ENCODE data around the gene CAMTA1. TPM values are rescaled to one million over a fixed set of nuclear protein-coding genes. Genes with fewer than 3 reads are reported as not detected.

Gene CAMTA1
- total and polyA plus RNA-seq, 4 donors: 90.5 to 236 (median 195) TPM

- peaks cover 2% of the 10 kb centered on the region for H3K27me3 ChIP-seq (ENCODE audit: control insufficient read depth, insufficient read depth, low read length)
- no peak overlapping the region for H3K27ac ChIP-seq (ENCODE audit: low read depth, low read length)
- H3K9me3 ChIP-seq (ENCODE audit: control insufficient read depth, insufficient read depth, low read length): no peaks in the 10 kb centered on the region
- DNase-seq (ENCODE audit: low read depth in 4 of 6, low spot score in 6 of 6): no peak
- no CpG with 5 or more reads among the region's 1 CpG for WGBS (ENCODE audit: insufficient coverage)
- H3K36me3 ChIP-seq (ENCODE audit: control insufficient read depth, insufficient read depth, low read length): no peaks in the 10 kb centered on the region
- H3K4me3 ChIP-seq (ENCODE audit: low read depth, low read length): no peak overlapping the region
- H3K4me1 ChIP-seq (ENCODE audit: control insufficient read depth, insufficient read depth, low read length): no peaks in the 10 kb centered on the region
These were observed 28.8 kb upstream of the CAMTA1 start for GRCh38 chr1:6756457-6756856.

GRCh38 chr1:6757719-6758435, 27.4 kb upstream of the CAMTA1 start:
- H3K36me3 ChIP-seq (ENCODE audit: control insufficient read depth, insufficient read depth, low read length): no peaks in the 10 kb centered on the region
- H3K27me3 ChIP-seq (ENCODE audit: control insufficient read depth, insufficient read depth, low read length): peaks cover 2% of the 10 kb centered on the region
- no peak overlapping the region for H3K27ac ChIP-seq (ENCODE audit: low read depth, low read length)
- WGBS (ENCODE audit: insufficient coverage): 68% methylated on average over 14 of the region's 25 CpGs
- no peaks in the 10 kb centered on the region for H3K4me1 ChIP-seq (ENCODE audit: control insufficient read depth, insufficient read depth, low read length)
- DNase-seq (ENCODE audit: low read depth in 4 of 6, low spot score in 6 of 6): peak in 2 of 6 donors; percentile 4 to 38
- no peaks in the 10 kb centered on the region for H3K9me3 ChIP-seq (ENCODE audit: control insufficient read depth, insufficient read depth, low read length)
- H3K4me3 ChIP-seq (ENCODE audit: low read depth, low read length): no peak overlapping the region

GRCh38 chr1:6761196-6761737, 24.0 kb upstream of the CAMTA1 start:
- no peaks in the 10 kb centered on the region for H3K9me3 ChIP-seq (ENCODE audit: control insufficient read depth, insufficient read depth, low read length)
- H3K36me3 ChIP-seq (ENCODE audit: control insufficient read depth, insufficient read depth, low read length): no peaks in the 10 kb centered on the region
- no peak overlapping the region for H3K4me3 ChIP-seq (ENCODE audit: low read depth, low read length)
- no peaks in the 10 kb centered on the region for H3K4me1 ChIP-seq (ENCODE audit: control insufficient read depth, insufficient read depth, low read length)
- peak in 1 of 6 donors; percentile 82 for DNase-seq (ENCODE audit: low read depth in 4 of 6, low spot score in 6 of 6)
- 80% methylated on average over 1 of the region's 9 CpGs for WGBS (ENCODE audit: insufficient coverage)
- H3K27me3 ChIP-seq (ENCODE audit: control insufficient read depth, insufficient read depth, low read length): peaks cover 2% of the 10 kb centered on the region
- no peak overlapping the region for H3K27ac ChIP-seq (ENCODE audit: low read depth, low read length)

- Histone ChIP-seq H3K27ac (ENCODE audit: low read depth, low read length) (no peak overlapping the region), H3K4me3 (ENCODE audit: low read depth, low read length) (no peak overlapping the region), H3K27me3 (ENCODE audit: control insufficient read depth, insufficient read depth, low read length) (no peaks in the 10 kb centered on the region), H3K9me3 (ENCODE audit: control insufficient read depth, insufficient read depth, low read length) (no peaks in the 10 kb centered on the region), H3K4me1 (ENCODE audit: control insufficient read depth, insufficient read depth, low read length) (no peaks in the 10 kb centered on the region), H3K36me3 (ENCODE audit: control insufficient read depth, insufficient read depth, low read length) (no peaks in the 10 kb centered on the region)
- 88% methylated on average over 6 of the region's 6 CpGs for WGBS (ENCODE audit: insufficient coverage)
- DNase-seq (ENCODE audit: low read depth in 4 of 6, low spot score in 6 of 6): no peak
These were observed 23.2 kb upstream of the CAMTA1 start for GRCh38 chr1:6762060-6762459.

GRCh38 chr1:6770751-6771440, 14.4 kb upstream of the CAMTA1 start:
- H3K27me3 ChIP-seq (ENCODE audit: control insufficient read depth, insufficient read depth, low read length): no peaks in the 10 kb centered on the region
- 3% methylated on average over 12 of the region's 13 CpGs for WGBS (ENCODE audit: insufficient coverage)
- H3K27ac ChIP-seq (ENCODE audit: low read depth, low read length): no peak overlapping the region
- no peaks in the 10 kb centered on the region for H3K9me3 ChIP-seq (ENCODE audit: control insufficient read depth, insufficient read depth, low read length)
- H3K4me3 ChIP-seq (ENCODE audit: low read depth, low read length): no peak overlapping the region
- no peaks in the 10 kb centered on the region for H3K36me3 ChIP-seq (ENCODE audit: control insufficient read depth, insufficient read depth, low read length)
- peaks cover 14% of the 10 kb centered on the region for H3K4me1 ChIP-seq (ENCODE audit: control insufficient read depth, insufficient read depth, low read length)
- DNase-seq (ENCODE audit: low read depth in 4 of 6, low spot score in 6 of 6): peak in 2 of 6 donors; percentile 16 to 78

GRCh38 chr1:6771441-6771769, 13.8 kb upstream of the CAMTA1 start:
- no peak for DNase-seq (ENCODE audit: low read depth in 4 of 6, low spot score in 6 of 6)
- Histone ChIP-seq H3K27me3 (ENCODE audit: control insufficient read depth, insufficient read depth, low read length) (no peaks in the 10 kb centered on the region), H3K9me3 (ENCODE audit: control insufficient read depth, insufficient read depth, low read length) (no peaks in the 10 kb centered on the region), H3K4me3 (ENCODE audit: low read depth, low read length) (no peak overlapping the region), H3K27ac (ENCODE audit: low read depth, low read length) (no peak overlapping the region), H3K36me3 (ENCODE audit: control insufficient read depth, insufficient read depth, low read length) (no peaks in the 10 kb centered on the region), H3K4me1 (ENCODE audit: control insufficient read depth, insufficient read depth, low read length) (peaks cover 14% of the 10 kb centered on the region)
- WGBS (ENCODE audit: insufficient coverage): 38% methylated on average over 7 of the region's 7 CpGs

GRCh38 chr1:6774381-6774780, 10.9 kb upstream of the CAMTA1 start:
- DNase-seq (ENCODE audit: low read depth in 4 of 6, low spot score in 6 of 6): no peak
- no peaks in the 10 kb centered on the region for H3K9me3 ChIP-seq (ENCODE audit: control insufficient read depth, insufficient read depth, low read length)

GRCh38 chr1:6775261-6776043, 9.8 kb upstream of the CAMTA1 start:
- no peaks in the 10 kb centered on the region for H3K9me3 ChIP-seq (ENCODE audit: control insufficient read depth, insufficient read depth, low read length)
- no peaks in the 10 kb centered on the region for H3K27me3 ChIP-seq (ENCODE audit: control insufficient read depth, insufficient read depth, low read length)
- H3K4me1 ChIP-seq (ENCODE audit: control insufficient read depth, insufficient read depth, low read length): peaks cover 11% of the 10 kb centered on the region
- no peaks in the 10 kb centered on the region for H3K36me3 ChIP-seq (ENCODE audit: control insufficient read depth, insufficient read depth, low read length)
- no peak for DNase-seq (ENCODE audit: low read depth in 4 of 6, low spot score in 6 of 6)
- no peak overlapping the region for H3K4me3 ChIP-seq (ENCODE audit: low read depth, low read length)
- WGBS (ENCODE audit: insufficient coverage): 91% methylated on average over 8 of the region's 8 CpGs
- no peak overlapping the region for H3K27ac ChIP-seq (ENCODE audit: low read depth, low read length)

More at GRCh38 chr1:6774381-6774780, 10.9 kb upstream of the CAMTA1 start:
- Histone ChIP-seq H3K27ac (ENCODE audit: low read depth, low read length) (no peak overlapping the region), H3K4me3 (ENCODE audit: low read depth, low read length) (no peak overlapping the region), H3K36me3 (ENCODE audit: control insufficient read depth, insufficient read depth, low read length) (no peaks in the 10 kb centered on the region), H3K4me1 (ENCODE audit: control insufficient read depth, insufficient read depth, low read length) (peaks cover 14% of the 10 kb centered on the region), H3K27me3 (ENCODE audit: control insufficient read depth, insufficient read depth, low read length) (no peaks in the 10 kb centered on the region)
- 75% methylated on average over 1 of the region's 1 CpG for WGBS (ENCODE audit: insufficient coverage)

GRCh38 chr1:6776389-6776788, 8.9 kb upstream of the CAMTA1 start:
- Histone ChIP-seq H3K27me3 (ENCODE audit: control insufficient read depth, insufficient read depth, low read length) (no peaks in the 10 kb centered on the region), H3K36me3 (ENCODE audit: control insufficient read depth, insufficient read depth, low read length) (no peaks in the 10 kb centered on the region), H3K4me3 (ENCODE audit: low read depth, low read length) (no peak overlapping the region), H3K9me3 (ENCODE audit: control insufficient read depth, insufficient read depth, low read length) (no peaks in the 10 kb centered on the region), H3K4me1 (ENCODE audit: control insufficient read depth, insufficient read depth, low read length) (peaks cover 2% of the 10 kb centered on the region), H3K27ac (ENCODE audit: low read depth, low read length) (no peak overlapping the region)
- WGBS (ENCODE audit: insufficient coverage): 96% methylated on average over 2 of the region's 2 CpGs
- DNase-seq (ENCODE audit: low read depth in 4 of 6, low spot score in 6 of 6): no peak
